ENCODE data around the gene APBA2. TPM values are rescaled to one million over a fixed set of nuclear protein-coding genes. Genes with fewer than 3 reads are reported as not detected.

APBA2 gene
- total RNA-seq, 1 donor from 2014 or later = 4.2 TPM

DNA sequence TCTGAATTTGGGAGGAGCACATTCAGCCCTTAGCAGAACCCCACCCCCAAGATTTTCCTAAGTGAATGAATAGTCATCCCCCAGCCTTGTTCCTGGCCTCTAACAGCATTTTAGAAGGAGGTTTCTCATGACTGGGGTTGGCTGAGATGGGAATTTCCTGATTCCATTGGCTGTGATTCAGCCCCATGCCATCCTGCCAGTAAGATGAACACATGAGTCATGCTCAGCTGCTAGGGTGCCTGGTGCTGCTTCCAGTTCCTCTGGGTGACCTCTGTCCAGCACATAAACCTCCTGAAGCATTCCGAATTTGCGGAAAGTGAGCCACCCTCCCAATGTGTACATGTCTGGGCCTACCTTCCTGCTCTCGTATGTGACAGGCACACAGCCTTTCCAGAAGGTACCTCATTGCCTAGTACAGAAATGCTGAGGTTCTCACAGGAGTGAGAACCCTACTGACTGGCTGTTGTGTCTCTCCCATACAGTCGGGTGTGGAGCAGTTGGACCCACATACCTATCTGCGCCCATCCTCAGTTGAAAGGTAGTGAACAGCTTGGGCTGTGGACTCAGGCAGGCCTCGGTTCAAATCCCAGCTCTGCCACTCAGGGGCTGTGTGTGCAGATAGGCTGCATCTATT, 91.7 kb downstream of the APBA2 start:
- Histone ChIP-seq H3K36me3 (ENCODE audit: control insufficient read depth in 3 of 3, insufficient read depth in 3 of 3, low read length in 3 of 3) (no peaks in the 10 kb centered on the region), H3K9me3 (ENCODE audit: control insufficient read depth in 3 of 3, low read length in 3 of 3) (peaks cover 0 to 1% (median 0%) of the 10 kb centered on the region in 3 donors), H3K27me3 (ENCODE audit: control insufficient read depth in 3 of 3, insufficient read depth in 3 of 3, low read length in 3 of 3) (peaks cover 0 to 2% (median 0%) of the 10 kb centered on the region in 3 donors), H3K9ac (ENCODE audit: low read depth in 1 of 3, low read length in 3 of 3) (no peak overlapping the region), H3K27ac (ENCODE audit: low read depth, low read length) (no peak overlapping the region), H3K4me3 (ENCODE audit: low read length in 3 of 3) (no peak overlapping the region), H3K4me1 (ENCODE audit: control insufficient read depth in 3 of 3, insufficient read depth in 3 of 3, low read length in 3 of 3) (no peaks in the 10 kb centered on the region)

DNA sequence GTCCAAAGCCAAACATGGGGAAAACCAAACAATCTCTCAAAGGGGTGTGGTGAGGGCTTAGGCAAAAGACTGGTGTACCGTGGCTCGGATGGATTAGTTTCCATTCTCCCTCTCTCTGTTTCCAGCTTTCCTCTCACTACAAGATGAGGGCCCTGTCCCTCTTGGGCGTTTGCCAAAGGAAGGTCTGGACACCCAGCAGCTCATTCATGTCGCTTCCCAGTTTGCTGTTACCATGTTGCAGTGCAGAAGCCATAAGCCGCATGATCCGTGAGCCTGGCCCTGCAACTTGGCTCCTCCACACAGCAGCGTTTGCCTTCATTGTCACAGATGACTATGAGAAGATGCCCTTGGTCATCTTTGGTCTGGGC, 92.2 kb downstream of the APBA2 start:
- H3K27me3 ChIP-seq (ENCODE audit: control insufficient read depth in 3 of 3, insufficient read depth in 3 of 3, low read length in 3 of 3) = peaks cover 0 to 2% (median 0%) of the 10 kb centered on the region in 3 donors
- H3K4me3 ChIP-seq (ENCODE audit: low read length in 3 of 3) = no peak overlapping the region
- no peak overlapping the region for H3K27ac ChIP-seq (ENCODE audit: low read depth, low read length)
- H3K9ac ChIP-seq (ENCODE audit: low read depth in 1 of 3, low read length in 3 of 3) = no peak overlapping the region
- H3K4me1 ChIP-seq (ENCODE audit: control insufficient read depth in 3 of 3, insufficient read depth in 3 of 3, low read length in 3 of 3) = no peaks in the 10 kb centered on the region
- H3K9me3 ChIP-seq (ENCODE audit: control insufficient read depth in 3 of 3, low read length in 3 of 3) = peaks cover 0 to 2% (median under 1%) of the 10 kb centered on the region in 3 donors
- no peaks in the 10 kb centered on the region for H3K36me3 ChIP-seq (ENCODE audit: control insufficient read depth in 3 of 3, insufficient read depth in 3 of 3, low read length in 3 of 3)

DNA sequence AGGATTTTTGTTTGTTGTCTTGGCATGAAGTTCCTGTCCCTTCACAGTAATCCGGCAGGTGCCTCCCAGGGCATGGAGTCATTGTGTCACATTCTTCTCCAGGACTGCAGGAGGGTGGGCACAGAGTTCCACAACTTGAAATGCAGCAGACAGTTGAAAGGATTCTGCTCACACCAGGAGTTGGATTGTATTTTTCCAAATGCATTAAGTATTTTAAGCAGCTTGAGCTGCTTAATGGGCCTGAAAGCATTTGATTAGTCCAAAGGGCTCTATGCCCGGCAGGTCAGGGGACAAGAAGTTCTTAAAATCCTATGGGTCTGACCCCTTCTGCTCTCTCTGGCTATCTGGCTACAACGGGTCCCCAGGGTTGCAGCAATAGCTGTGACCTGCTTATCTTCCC, 92.9 kb downstream of the APBA2 start:
- Histone ChIP-seq H3K9ac (ENCODE audit: low read depth in 1 of 3, low read length in 3 of 3) (no peak overlapping the region), H3K9me3 (ENCODE audit: control insufficient read depth in 3 of 3, low read length in 3 of 3) (peaks cover 0 to 2% (median 2%) of the 10 kb centered on the region in 3 donors), H3K4me3 (ENCODE audit: low read length in 3 of 3) (no peak overlapping the region), H3K27me3 (ENCODE audit: control insufficient read depth in 3 of 3, insufficient read depth in 3 of 3, low read length in 3 of 3) (peaks cover 0 to 2% (median 0%) of the 10 kb centered on the region in 3 donors), H3K4me1 (ENCODE audit: control insufficient read depth in 3 of 3, insufficient read depth in 3 of 3, low read length in 3 of 3) (no peaks in the 10 kb centered on the region), H3K27ac (ENCODE audit: low read depth, low read length) (no peak overlapping the region), H3K36me3 (ENCODE audit: control insufficient read depth in 3 of 3, insufficient read depth in 3 of 3, low read length in 3 of 3) (no peaks in the 10 kb centered on the region)

- no peaks in the 10 kb centered on the region for H3K4me1 ChIP-seq (ENCODE audit: control insufficient read depth in 3 of 3, insufficient read depth in 3 of 3, low read length in 3 of 3)
- H3K27ac ChIP-seq (ENCODE audit: low read depth, low read length) = no peak overlapping the region
- H3K9me3 ChIP-seq (ENCODE audit: control insufficient read depth in 3 of 3, low read length in 3 of 3) = peaks cover 0 to 2% (median 2%) of the 10 kb centered on the region in 3 donors
- no peak overlapping the region for H3K9ac ChIP-seq (ENCODE audit: low read depth in 1 of 3, low read length in 3 of 3)
- H3K36me3 ChIP-seq (ENCODE audit: control insufficient read depth in 3 of 3, insufficient read depth in 3 of 3, low read length in 3 of 3) = no peaks in the 10 kb centered on the region
- no peak overlapping the region for H3K4me3 ChIP-seq (ENCODE audit: low read length in 3 of 3)
- peaks cover 0 to 3% (median 0%) of the 10 kb centered on the region in 3 donors for H3K27me3 ChIP-seq (ENCODE audit: control insufficient read depth in 3 of 3, insufficient read depth in 3 of 3, low read length in 3 of 3)
Measured at GRCh38 chr15:28979208-28979841, 93.6 kb downstream of the APBA2 start.

DNA sequence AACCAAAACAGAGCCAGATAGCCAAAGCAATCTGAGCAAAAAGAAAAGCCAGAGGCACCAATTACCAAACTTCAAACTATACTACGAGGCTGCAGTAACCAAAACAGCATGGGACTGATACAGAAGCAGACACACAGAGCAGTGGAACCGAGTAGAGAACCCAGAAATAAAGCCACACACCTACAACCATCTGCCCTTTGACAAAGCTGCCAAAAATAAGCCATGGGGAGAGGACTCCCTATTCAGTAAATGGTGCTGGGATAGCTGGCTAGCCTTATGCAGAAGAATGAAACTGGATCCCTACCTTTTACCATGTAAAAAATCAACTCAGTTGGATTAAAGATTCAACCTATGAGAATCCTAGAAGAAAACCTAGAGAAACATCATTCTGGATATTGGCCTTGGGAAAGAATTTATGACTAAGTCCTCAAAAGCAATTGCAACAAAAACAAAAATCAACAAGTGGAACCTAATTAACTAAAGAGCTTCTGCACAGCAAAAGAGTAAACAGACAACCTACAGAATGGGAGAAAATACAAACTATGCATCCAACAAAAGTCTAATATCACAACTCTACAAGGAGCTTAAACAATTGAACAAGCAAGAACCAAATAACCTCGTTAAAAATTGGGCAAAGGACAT, 95.1 kb downstream of the APBA2 start:
- no peak overlapping the region for H3K4me3 ChIP-seq (ENCODE audit: low read length in 3 of 3)
- peaks cover 0 to 5% (median 0%) of the 10 kb centered on the region in 3 donors for H3K27me3 ChIP-seq (ENCODE audit: control insufficient read depth in 3 of 3, insufficient read depth in 3 of 3, low read length in 3 of 3)
- H3K9ac ChIP-seq (ENCODE audit: low read depth in 1 of 3, low read length in 3 of 3) = no peak overlapping the region
- no peaks in the 10 kb centered on the region for H3K4me1 ChIP-seq (ENCODE audit: control insufficient read depth in 3 of 3, insufficient read depth in 3 of 3, low read length in 3 of 3)
- no peaks in the 10 kb centered on the region for H3K36me3 ChIP-seq (ENCODE audit: control insufficient read depth in 3 of 3, insufficient read depth in 3 of 3, low read length in 3 of 3)
- H3K27ac ChIP-seq (ENCODE audit: low read depth, low read length) = no peak overlapping the region
- H3K9me3 ChIP-seq (ENCODE audit: control insufficient read depth in 3 of 3, low read length in 3 of 3) = peaks cover 0 to 4% (median 2%) of the 10 kb centered on the region in 3 donors

GRCh38 chr15:28981351-28981720, 95.6 kb downstream of the APBA2 start:
- Histone ChIP-seq H3K27me3 (ENCODE audit: control insufficient read depth in 3 of 3, insufficient read depth in 3 of 3, low read length in 3 of 3) (peaks cover 0 to 5% (median 0%) of the 10 kb centered on the region in 3 donors), H3K9me3 (ENCODE audit: control insufficient read depth in 3 of 3, low read length in 3 of 3) (peaks cover 0 to 4% (median 2%) of the 10 kb centered on the region in 3 donors), H3K4me3 (ENCODE audit: low read length in 3 of 3) (no peak overlapping the region), H3K4me1 (ENCODE audit: control insufficient read depth in 3 of 3, insufficient read depth in 3 of 3, low read length in 3 of 3) (no peaks in the 10 kb centered on the region), H3K36me3 (ENCODE audit: control insufficient read depth in 3 of 3, insufficient read depth in 3 of 3, low read length in 3 of 3) (no peaks in the 10 kb centered on the region), H3K9ac (ENCODE audit: low read depth in 1 of 3, low read length in 3 of 3) (no peak overlapping the region), H3K27ac (ENCODE audit: low read depth, low read length) (no peak overlapping the region)

DNA sequence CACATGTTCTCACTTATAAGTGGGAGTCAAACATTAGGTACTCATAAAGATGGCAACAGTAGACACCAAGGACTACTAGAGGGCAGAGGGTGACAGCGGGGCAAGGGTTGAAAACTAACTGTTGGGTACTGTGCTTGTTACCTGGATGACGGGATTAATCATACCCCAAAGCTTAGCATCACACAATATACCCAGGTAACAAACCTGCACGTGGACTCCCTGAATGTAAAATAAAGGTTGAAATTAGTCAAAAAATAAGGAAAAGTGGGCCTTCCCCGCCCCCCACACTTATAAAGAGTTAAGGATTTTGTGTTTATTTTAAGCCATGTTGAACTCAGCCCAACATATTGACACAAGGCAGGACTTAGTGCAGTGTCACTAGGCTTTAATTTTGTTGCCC, 96.1 kb downstream of the APBA2 start:
- Histone ChIP-seq H3K27ac (ENCODE audit: low read depth, low read length) (no peak overlapping the region), H3K4me1 (ENCODE audit: control insufficient read depth in 3 of 3, insufficient read depth in 3 of 3, low read length in 3 of 3) (no peaks in the 10 kb centered on the region), H3K27me3 (ENCODE audit: control insufficient read depth in 3 of 3, insufficient read depth in 3 of 3, low read length in 3 of 3) (peaks cover 0 to 5% (median 0%) of the 10 kb centered on the region in 3 donors), H3K4me3 (ENCODE audit: low read length in 3 of 3) (no peak overlapping the region), H3K9me3 (ENCODE audit: control insufficient read depth in 3 of 3, low read length in 3 of 3) (peaks cover 0 to 4% (median 2%) of the 10 kb centered on the region in 3 donors), H3K9ac (ENCODE audit: low read depth in 1 of 3, low read length in 3 of 3) (no peak overlapping the region), H3K36me3 (ENCODE audit: control insufficient read depth in 3 of 3, insufficient read depth in 3 of 3, low read length in 3 of 3) (no peaks in the 10 kb centered on the region)

DNA sequence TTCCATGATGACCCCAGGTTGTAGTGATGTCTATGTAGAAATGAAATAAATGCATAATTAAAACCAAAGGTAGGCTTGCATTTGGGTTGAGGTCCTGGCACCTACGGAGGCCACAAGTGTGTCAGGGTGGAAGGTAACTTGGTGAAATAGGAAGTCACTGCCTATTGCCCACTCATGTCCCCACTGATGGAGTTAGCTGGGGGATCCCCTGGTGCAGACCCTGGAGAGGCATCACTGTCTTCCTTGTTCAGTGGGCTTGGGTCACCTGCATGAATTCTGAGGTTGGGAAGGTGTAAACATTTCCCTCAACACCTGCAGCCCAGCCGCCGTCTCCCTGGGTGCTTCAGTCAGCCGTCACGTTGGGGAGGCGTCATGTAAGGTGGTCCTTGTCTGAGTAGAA, 97.1 kb downstream of the APBA2 start:
- no peak overlapping the region for H3K9ac ChIP-seq (ENCODE audit: low read depth in 1 of 3, low read length in 3 of 3)
- H3K27ac ChIP-seq (ENCODE audit: low read depth, low read length) = no peak overlapping the region
- H3K4me1 ChIP-seq (ENCODE audit: control insufficient read depth in 3 of 3, insufficient read depth in 3 of 3, low read length in 3 of 3) = no peaks in the 10 kb centered on the region
- peaks cover 0 to 4% (median 2%) of the 10 kb centered on the region in 3 donors for H3K9me3 ChIP-seq (ENCODE audit: control insufficient read depth in 3 of 3, low read length in 3 of 3)
- H3K36me3 ChIP-seq (ENCODE audit: control insufficient read depth in 3 of 3, insufficient read depth in 3 of 3, low read length in 3 of 3) = no peaks in the 10 kb centered on the region
- H3K4me3 ChIP-seq (ENCODE audit: low read length in 3 of 3) = no peak overlapping the region
- H3K27me3 ChIP-seq (ENCODE audit: control insufficient read depth in 3 of 3, insufficient read depth in 3 of 3, low read length in 3 of 3) = peaks cover 0 to 5% (median 0%) of the 10 kb centered on the region in 3 donors

GRCh38 chr15:28983432-28984311, 97.9 kb downstream of the APBA2 start:
- Histone ChIP-seq H3K27me3 (ENCODE audit: control insufficient read depth in 3 of 3, insufficient read depth in 3 of 3, low read length in 3 of 3) (peaks cover 0 to 5% (median 0%) of the 10 kb centered on the region in 3 donors), H3K9ac (ENCODE audit: low read depth in 1 of 3, low read length in 3 of 3) (no peak overlapping the region), H3K27ac (ENCODE audit: low read depth, low read length) (no peak overlapping the region), H3K36me3 (ENCODE audit: control insufficient read depth in 3 of 3, insufficient read depth in 3 of 3, low read length in 3 of 3) (no peaks in the 10 kb centered on the region), H3K4me3 (ENCODE audit: low read length in 3 of 3) (no peak overlapping the region), H3K4me1 (ENCODE audit: control insufficient read depth in 3 of 3, insufficient read depth in 3 of 3, low read length in 3 of 3) (no peaks in the 10 kb centered on the region), H3K9me3 (ENCODE audit: control insufficient read depth in 3 of 3, low read length in 3 of 3) (peaks cover 0 to 4% (median 2%) of the 10 kb centered on the region in 3 donors)
